Thyroid gland (tissue), 4 donors: ENCODE measurements around the gene WSCD2. TPM values are rescaled to one million over a fixed set of nuclear protein-coding genes. Genes with fewer than 3 reads are reported as not detected.
A peak's percentile ranks its signal among the peaks of the same experiment; 100 is the strongest.

Source experiments
- DNase-seq, 2 donors: peaks; one replicate each; pipeline ENCODE4 v3.0.0-alpha.2; 2019
- H3K27ac ChIP-seq, 3 donors: fragments of 200-600 bp; sonication (generic); 1 replicate in 2 of 3; 2 replicates in 1 of 3; pipeline ENCODE4 v1.5.1; 2016 to 2019; ENCODE audit warnings: mild to moderate bottlenecking in 1 of 3, moderate library complexity in 1 of 3
- H3K27me3 ChIP-seq: fragments of 200-600 bp; sonication (generic); one replicate; pipeline ENCODE4 v1.5.1; 2019
- H3K36me3 ChIP-seq, 2 donors: fragments of 200-600 bp; sonication (generic); one replicate each; pipeline ENCODE4 v1.5.1; 2016 to 2019
- H3K4me1 ChIP-seq, 2 donors: fragments of 200-600 bp; sonication (generic); one replicate each; pipeline ENCODE4 v1.5.1; 2017 to 2019
- H3K4me3 ChIP-seq, 3 donors: fragments of 200-600 bp; sonication (generic); replicated peaks in 1 of 3; 1 replicate in 2 of 3; 2 replicates in 1 of 3; pipeline ENCODE4 v1.5.1; 2016; ENCODE audit warnings: mild to moderate bottlenecking in 1 of 3
- H3K9me3 ChIP-seq: fragments of 200-600 bp; sonication (generic); one replicate; pipeline ENCODE4 v1.5.1; 2017
- CTCF ChIP-seq, 6 experiments: fragments of 200-600 bp in 3 of 6; fragments of 450-650 bp in 3 of 6; sonication (generic) in 3 of 6; IDR thresholded peaks; one replicate each; pipeline ENCODE4 v1.5.1; 2016 to 2019; ENCODE audit warnings: antibody characterized with exemption in 6 of 6, mild to moderate bottlenecking in 2 of 6, inconsistent platforms in 1 of 6, moderate library complexity in 1 of 6
- POLR2A ChIP-seq, 2 donors: fragments of 450-650 bp; IDR thresholded peaks; one replicate each; pipeline ENCODE4 v1.6.1; 2017; ENCODE audit warnings: antibody characterized with exemption in 2 of 2, mild to moderate bottlenecking in 2 of 2, moderate library complexity in 1 of 2
- WGBS, 2 donors: methylation state at CpG; one replicate each; pipeline ENCODE4 v1.1.5; 2017; 5-methylcytosine and 5-hydroxymethylcytosine counted together
- intact Hi-C: fragments of 100-400 bp; cut with DNase I; formaldehyde crosslinking; loops from one replicate; pipeline ENCODE4 v1.15.1; 2023
- total RNA-seq, 4 donors: library from RNA; depleted of rRNA; stranded (reverse); fragments of >200 nt; gene quantifications; one replicate each; pipeline ENCODE4 v1.2.3, GENCODE V29; 2016

Gene WSCD2
- total RNA-seq = 100 to 1,000 TPM in 1 of 4 donors, 10 to 100 TPM in 3; 35.5 to 117 (median 81.4) TPM

GRCh38 chr12:108129017-108129812 lies at the start of gene WSCD2:
Gene WSCD2 (plus strand): TSS chr12:108129288. CDS start chr12:108195833, 66,545 bp downstream.
- WGBS, 2 donors = 7 to 10% methylated on average over 38 to 43 of the region's 74 CpGs
- TF ChIP-seq CTCF (IDR thresholded peaks at IDR 0.05) (peak; percentile 29 to 84 (median 71)), POLR2A (IDR thresholded peaks at IDR 0.05) (peak in 1 of 2 donors; percentile 72)
- Histone ChIP-seq H3K27ac (peak within 1 kb of the TSS; percentile 80 to 92 (median 89)), H3K9me3 (no peaks in the 10 kb centered on the region), H3K27me3 (no peaks in the 10 kb centered on the region), H3K4me3 (peak within 1 kb of the TSS; percentile 1 to 52 (median 49)), H3K4me1 (peaks cover 22 to 29% of the 10 kb centered on the region in 2 donors), H3K36me3 (no peaks in the 10 kb centered on the region)
- intact Hi-C loops = loop anchor here (10.0 kb wide), 1 partner anchor 66 kb away; no protein-coding TSS in a partner anchor
- DNase-seq = peak; percentile 93 to 94

- H3K36me3 ChIP-seq = no peaks in the 10 kb centered on the region
- TF ChIP-seq POLR2A (IDR thresholded peaks at IDR 0.05) = no peak
- TF ChIP-seq CTCF (IDR thresholded peaks at IDR 0.05) = no peak
- H3K27me3 ChIP-seq = no peaks in the 10 kb centered on the region
- no peak overlapping the region for H3K4me3 ChIP-seq
- no peaks in the 10 kb centered on the region for H3K9me3 ChIP-seq
- no peak for DNase-seq
- H3K4me1 ChIP-seq = peaks cover 0 to 4% of the 10 kb centered on the region in 2 donors
- intact Hi-C loops = no loop called here
- no peak overlapping the region for H3K27ac ChIP-seq
- WGBS, 2 donors = 93 to 100% methylated on average over 1 of the region's 1 CpG
These were observed 49.4 kb upstream of the WSCD2 start for GRCh38 chr12:108079721-108080120.

- Histone ChIP-seq H3K9me3 (no peaks in the 10 kb centered on the region), H3K27me3 (no peaks in the 10 kb centered on the region), H3K36me3 (no peaks in the 10 kb centered on the region), H3K27ac (no peak overlapping the region), H3K4me3 (no peak overlapping the region), H3K4me1 (peaks cover 0 to 4% of the 10 kb centered on the region in 2 donors)
- intact Hi-C loops = no loop called here
- peak; percentile 26 to 29 for DNase-seq
- 42 to 52% methylated on average over 7 of the region's 7 CpGs for WGBS, 2 donors
- no peak for TF ChIP-seq POLR2A (IDR thresholded peaks at IDR 0.05)
- no peak for TF ChIP-seq CTCF (IDR thresholded peaks at IDR 0.05)
These were observed 48.7 kb upstream of the WSCD2 start for GRCh38 chr12:108080363-108080762.

- Histone ChIP-seq H3K27ac (no peak overlapping the region), H3K27me3 (no peaks in the 10 kb centered on the region), H3K9me3 (no peaks in the 10 kb centered on the region), H3K36me3 (no peaks in the 10 kb centered on the region), H3K4me1 (peaks cover 0 to 4% of the 10 kb centered on the region in 2 donors), H3K4me3 (no peak overlapping the region)
- intact Hi-C loops = no loop called here
- no peak for TF ChIP-seq POLR2A (IDR thresholded peaks at IDR 0.05)
- TF ChIP-seq CTCF (IDR thresholded peaks at IDR 0.05) = no peak
- no peak for DNase-seq
- WGBS, 2 donors = 70 to 81% methylated on average over 1 of the region's 1 CpG
These were observed 46.6 kb upstream of the WSCD2 start for GRCh38 chr12:108082485-108082884.

GRCh38 chr12:108087900-108088299 lies 41.2 kb upstream of the WSCD2 start:
- no peaks in the 10 kb centered on the region for H3K27me3 ChIP-seq
- no peak overlapping the region for H3K27ac ChIP-seq
- WGBS, 2 donors = 96 to 97% methylated on average over 1 of the region's 1 CpG
- no peak overlapping the region for H3K4me3 ChIP-seq
- no peaks in the 10 kb centered on the region for H3K9me3 ChIP-seq
- intact Hi-C loops = no loop called here
- H3K4me1 ChIP-seq = peaks cover 0 to 2% of the 10 kb centered on the region in 2 donors
- H3K36me3 ChIP-seq = no peaks in the 10 kb centered on the region
- TF ChIP-seq POLR2A (IDR thresholded peaks at IDR 0.05) (no peak), CTCF (IDR thresholded peaks at IDR 0.05) (no peak)
- no peak for DNase-seq
